GM19035 (cell line): ENCODE data around the gene GAK.
"Not testable (repeated sequence)": the region's sequence is repeated elsewhere in the genome, so short reads cannot be mapped to it uniquely, and the experiment has no call there.

Source experiments
- ATAC-seq: cut with Tn5 transposase; IDR thresholded peaks from one replicate; pipeline ENCODE4 v1.9.1; 2021; ENCODE audit not compliant: unreplicated experiment

GAK gene

DNA sequence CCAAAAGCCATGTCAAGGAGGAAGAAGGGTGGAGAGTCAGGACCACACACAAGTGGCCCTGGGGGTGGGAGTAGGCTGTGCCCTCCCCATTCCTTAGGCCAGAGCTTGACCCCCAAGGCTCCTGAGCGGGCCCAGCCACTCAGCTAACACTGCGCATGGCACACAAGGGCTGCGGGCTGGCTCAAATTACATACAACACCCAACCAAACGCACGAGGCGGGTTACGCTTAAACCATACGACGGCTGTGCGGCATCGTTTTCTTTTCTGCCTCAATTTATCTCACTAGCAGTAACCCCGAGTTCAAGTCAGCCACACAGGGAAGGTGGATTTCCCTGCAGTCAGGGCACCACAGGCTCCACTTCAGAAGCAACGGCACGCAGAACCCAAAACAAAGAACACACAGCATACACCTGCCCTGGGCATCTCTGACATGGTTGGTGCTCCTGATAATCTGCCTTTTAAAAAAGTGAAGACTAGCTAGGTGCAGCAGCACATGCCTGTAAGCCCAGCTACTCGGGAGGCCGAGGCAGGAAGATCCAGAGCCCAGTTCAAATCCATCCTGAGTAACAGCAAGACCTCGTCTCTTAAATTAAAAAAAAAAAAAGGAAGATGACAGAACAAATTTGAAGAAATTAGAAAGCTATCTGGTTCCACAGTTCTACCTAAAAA lies 2.9 kb downstream of the GAK start:
- no peak for ATAC-seq

DNA sequence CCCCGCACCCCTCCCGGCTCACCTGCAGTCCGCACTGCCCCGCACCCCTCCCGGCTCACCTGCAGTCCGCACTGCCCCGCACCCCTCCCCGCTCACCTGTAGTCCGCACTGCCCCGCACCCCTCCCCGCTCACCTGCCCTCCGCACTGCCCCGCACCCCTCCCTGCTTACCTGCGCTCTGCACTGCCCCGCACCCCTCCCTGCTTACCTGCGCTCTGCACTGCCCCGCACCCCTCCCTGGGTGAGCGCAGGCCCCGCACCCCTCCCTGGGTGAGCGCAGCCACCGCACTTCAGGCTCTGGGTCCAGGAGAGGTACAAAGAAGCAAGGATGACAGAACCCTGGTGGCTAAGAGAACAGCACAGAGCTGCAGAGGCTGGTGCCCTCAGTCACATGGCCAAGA lies 4.5 kb downstream of the GAK start:
- not testable (repeated sequence) for ATAC-seq

- ATAC-seq, result no peak
Measured at GRCh38 chr4:926538-926937, 5.6 kb downstream of the GAK start.

GRCh38 chr4:925771-926500 lies 6.2 kb downstream of the GAK start:
- ATAC-seq, result no peak

- ATAC-seq, result no peak
Measured at GRCh38 chr4:925171-925570, 6.9 kb downstream of the GAK start.

- ATAC-seq, result no peak
Measured at GRCh38 chr4:924107-925096, 7.7 kb downstream of the GAK start.

DNA sequence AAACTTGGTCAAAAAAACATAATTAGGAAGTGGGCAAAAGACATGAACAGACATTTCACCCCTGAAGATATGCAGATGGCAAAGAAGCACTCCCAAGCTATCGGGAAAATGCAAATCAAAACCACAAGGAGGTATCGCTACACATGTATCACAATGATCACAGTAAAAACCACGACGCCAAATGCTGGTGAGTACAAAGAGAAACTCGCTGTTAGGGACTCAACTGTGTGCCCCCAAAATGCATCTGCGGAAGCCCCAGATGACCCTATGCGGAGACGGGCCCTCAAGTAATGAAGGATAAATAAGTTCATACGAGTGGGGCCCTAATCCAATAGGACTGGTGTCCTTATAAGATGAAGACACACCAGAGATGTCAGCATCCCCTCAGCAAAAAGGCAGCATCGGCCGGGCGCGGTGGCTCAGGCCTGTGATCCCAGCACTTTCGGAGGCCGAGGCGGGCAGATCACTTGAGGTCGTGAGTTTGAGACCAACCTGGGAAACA lies 10.2 kb downstream of the GAK start:
- ATAC-seq, result no peak

- not testable (repeated sequence) for ATAC-seq
Measured at GRCh38 chr4:919004-919680, 13.0 kb downstream of the GAK start.

DNA sequence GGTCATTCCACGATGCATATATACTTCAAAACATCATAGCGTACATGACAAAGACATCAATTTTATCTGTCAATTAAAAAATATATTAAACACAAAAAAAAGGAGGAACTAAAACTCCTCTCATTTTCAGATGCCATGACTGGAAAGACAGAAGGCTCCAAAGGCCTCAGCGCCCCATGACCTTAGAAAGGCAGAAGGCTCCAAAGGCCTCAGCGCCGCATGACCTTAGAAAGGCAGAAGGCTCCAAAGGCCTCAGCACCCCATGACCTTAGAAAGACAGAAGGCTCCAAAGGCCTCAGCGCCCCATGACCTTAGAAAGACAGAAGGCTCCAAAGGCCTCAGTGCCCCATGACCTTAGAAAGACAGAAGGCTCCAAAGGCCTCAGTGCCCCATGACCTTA lies 13.5 kb downstream of the GAK start:
- ATAC-seq, result not testable (repeated sequence)

GRCh38 chr4:917992-918391 lies 14.1 kb downstream of the GAK start:
- ATAC-seq, result no peak

GRCh38 chr4:917466-917865 lies 14.7 kb downstream of the GAK start:
- ATAC-seq, result no peak

DNA sequence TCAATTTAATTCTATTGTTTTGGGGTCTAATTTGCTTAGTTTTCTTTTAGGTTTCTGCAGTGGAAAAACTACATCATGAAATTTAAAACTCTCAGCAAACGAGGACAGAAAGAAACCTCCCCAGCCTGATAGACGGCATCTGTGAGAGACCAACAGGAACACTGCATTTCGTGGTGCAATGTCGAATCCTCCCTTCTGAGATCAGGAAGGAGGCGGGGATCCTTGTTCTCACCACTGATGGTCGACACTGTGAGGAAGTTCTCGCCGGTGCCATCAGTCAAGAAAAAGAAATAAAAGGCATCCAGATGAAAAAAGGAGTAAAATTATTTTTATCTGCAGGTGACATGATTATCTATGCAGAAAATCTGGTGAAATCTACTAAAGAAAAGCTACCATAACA lies 16.5 kb downstream of the GAK start:
- ATAC-seq, result no peak

DNA sequence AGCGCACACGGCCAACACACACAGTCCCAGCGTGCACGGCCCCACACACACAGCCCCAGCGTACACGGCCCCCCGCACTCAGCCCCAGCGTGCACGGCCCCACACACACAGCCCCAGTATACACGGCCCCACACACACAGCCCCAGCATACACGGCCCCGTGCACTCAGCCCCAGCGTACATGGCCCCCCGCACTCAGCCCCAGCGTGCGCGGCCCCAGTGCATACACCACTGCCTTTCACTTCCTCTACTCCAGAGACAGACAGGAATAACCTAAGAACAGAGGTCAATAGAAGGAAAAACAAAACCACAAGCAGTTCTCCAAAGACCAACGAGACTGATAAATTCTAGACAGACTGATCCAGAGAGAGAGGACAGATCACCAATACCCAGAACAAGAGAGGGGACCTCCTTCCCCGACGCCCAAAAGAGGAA lies 17.1 kb downstream of the GAK start:
- ATAC-seq, result no peak

DNA sequence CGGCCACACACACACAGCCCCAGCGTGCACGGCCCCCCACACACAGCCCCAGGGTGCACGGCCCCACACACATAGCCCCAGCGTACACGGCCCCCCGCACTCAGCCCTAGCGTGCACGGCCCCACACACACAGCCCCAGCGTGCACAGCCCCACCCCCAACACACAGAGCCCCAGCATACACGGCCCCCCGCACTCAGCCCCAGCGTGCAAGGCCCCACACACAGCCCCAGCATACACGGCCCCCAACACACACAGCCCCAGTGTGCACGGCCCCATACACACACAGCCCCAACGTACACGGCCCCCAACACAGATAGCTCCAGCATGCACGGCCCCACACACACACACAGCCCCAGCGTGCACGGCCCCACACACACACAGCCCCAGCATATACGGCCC lies 17.6 kb downstream of the GAK start:
- no peak for ATAC-seq

DNA sequence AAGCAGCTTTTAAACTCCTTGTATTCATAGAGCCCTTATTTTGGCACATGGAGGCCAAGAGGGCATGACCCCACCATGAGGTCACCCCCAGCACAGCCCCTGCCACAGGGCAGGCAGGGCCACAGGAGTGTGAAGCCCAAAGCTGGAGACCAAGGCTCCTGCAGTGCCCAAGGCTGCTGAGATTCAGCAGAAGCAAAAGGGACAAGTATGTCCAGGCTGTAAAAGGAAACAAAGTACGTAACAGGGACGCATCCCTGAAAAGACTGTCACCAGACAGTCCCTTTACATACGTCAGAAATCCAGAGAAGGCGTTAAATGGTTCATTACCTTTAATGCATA lies 18.9 kb downstream of the GAK start:
- no peak for ATAC-seq

- ATAC-seq, result no peak
Measured at GRCh38 chr4:912548-913279, 19.4 kb downstream of the GAK start.

DNA sequence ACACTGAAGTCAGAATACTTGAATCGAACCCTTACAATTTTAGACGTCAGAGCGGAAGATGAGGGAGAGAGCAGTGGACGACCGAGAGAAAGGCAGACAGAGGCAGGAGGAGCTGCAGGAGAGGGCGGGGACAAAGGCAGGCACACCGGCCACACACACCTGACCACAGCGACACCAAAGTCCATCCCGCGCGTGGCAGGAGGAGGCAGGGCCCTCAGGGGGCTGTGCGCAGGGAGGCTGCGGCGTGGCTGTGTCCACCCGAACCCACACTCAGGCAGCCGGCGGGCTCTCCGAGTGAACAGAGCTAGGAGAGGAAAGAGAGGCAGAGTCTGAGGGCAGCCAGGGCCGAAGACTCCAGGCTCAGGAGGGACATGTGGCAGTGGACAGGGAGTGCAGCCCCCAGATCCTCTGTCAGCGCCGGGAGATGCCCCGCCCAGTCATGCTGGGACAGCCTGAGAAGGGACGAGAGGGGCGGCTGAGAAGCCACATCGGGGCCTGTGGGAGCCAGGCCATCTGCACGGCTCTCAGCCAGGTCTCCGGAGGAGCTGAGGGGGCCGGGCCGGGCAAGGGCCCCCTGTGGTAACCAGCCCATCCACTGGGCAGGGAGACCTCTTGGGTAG lies 20.1 kb downstream of the GAK start:
- no peak for ATAC-seq

GRCh38 chr4:911221-911751 lies 20.8 kb downstream of the GAK start:
- ATAC-seq, result no peak

GRCh38 chr4:910366-911091 lies 21.6 kb downstream of the GAK start:
- ATAC-seq, result no peak
